HepG2 (cell line): Measurements from ENCODE around the gene WWP2. TPM values are rescaled to one million over a fixed set of nuclear protein-coding genes. Genes with fewer than 3 reads are reported as not detected.

Experiments used
- CHD4 ChIP-seq: fragments of 200-600 bp; sonication (generic); IDR thresholded peaks from 2 replicates; pipeline ENCODE4 v1.7.0; 2017; ENCODE audit warnings: mild to moderate bottlenecking, low read length, borderline replicate concordance
- DDIT3 ChIP-seq: sonication (generic); formaldehyde crosslinking; IDR thresholded peaks from 2 replicates; pipeline ENCODE4 v1.4.0; 2020; ENCODE audit warnings: mild to moderate bottlenecking, missing genetic modification reagents
- MIXL1 ChIP-seq: IDR thresholded peaks from 2 replicates; pipeline ENCODE4 v1.6.1; 2016
- REST ChIP-seq, 2 experiments: IDR thresholded peaks; 2 replicates each; pipeline ENCODE4 v1.6.1; 2011 to 2012; ENCODE audit warnings: low read length in 2 of 2, borderline replicate concordance in 1 of 2, low read depth in 1 of 2, mild to moderate bottlenecking in 1 of 2, moderate library complexity in 1 of 2
- RFX3 ChIP-seq: IDR thresholded peaks from 2 replicates; pipeline ENCODE4 v1.6.1; 2016; ENCODE audit warnings: missing biosample characterization, missing genetic modification reagents
- TERF1 ChIP-seq: sonication (generic); formaldehyde crosslinking; IDR thresholded peaks from 2 replicates; pipeline ENCODE4 v1.8.0; 2022; ENCODE audit warnings: mild to moderate bottlenecking, missing genetic modification reagents, moderate library complexity
- YY1 ChIP-seq: IDR thresholded peaks from 2 replicates; pipeline ENCODE4 v1.6.1; 2011; ENCODE audit warnings: low read length, low read depth, moderate library complexity, mild to moderate bottlenecking; ENCODE audit not compliant: insufficient read depth, insufficient replicate concordance
- ZBTB1 ChIP-seq: sonication (generic); formaldehyde crosslinking; IDR thresholded peaks from 2 replicates; pipeline ENCODE4 v1.4.0; 2020; ENCODE audit warnings: missing genetic modification reagents, borderline replicate concordance
- ZFP36 ChIP-seq: fragments of 150-350 bp; IDR thresholded peaks from 2 replicates; pipeline ENCODE4 v1.6.1; 2018; ENCODE audit warnings: borderline replicate concordance, low read length, low read depth; ENCODE audit not compliant: partially characterized antibody
- ZNF142 ChIP-seq: sonication (generic); formaldehyde crosslinking; IDR thresholded peaks from 2 replicates; pipeline ENCODE4 v1.4.0; 2020; ENCODE audit warnings: missing genetic modification reagents
- ZNF362 ChIP-seq: sonication (generic); formaldehyde crosslinking; IDR thresholded peaks from 2 replicates; pipeline ENCODE4 v1.4.0; 2020; ENCODE audit warnings: missing genetic modification reagents, mild to moderate bottlenecking, borderline replicate concordance
- ZNF652 ChIP-seq: IDR thresholded peaks from 2 replicates; pipeline ENCODE4 v1.6.1; 2016; ENCODE audit warnings: low read depth, borderline replicate concordance
- ZNF776 ChIP-seq: sonication (generic); formaldehyde crosslinking; IDR thresholded peaks from 2 replicates; pipeline ENCODE4 v1.4.0; 2020; ENCODE audit warnings: mild to moderate bottlenecking, missing genetic modification reagents
- ZNF781 ChIP-seq: sonication (generic); formaldehyde crosslinking; IDR thresholded peaks from 2 replicates; pipeline ENCODE4 v1.5.1; 2020; ENCODE audit warnings: borderline replicate concordance, mild to moderate bottlenecking, missing genetic modification reagents; ENCODE audit errors: not compliant biosample characterization
- ZNF792 ChIP-seq: IDR thresholded peaks from 2 replicates; pipeline ENCODE4 v1.6.1; 2016
- ZUFSP ChIP-seq: sonication (generic); formaldehyde crosslinking; IDR thresholded peaks from 2 replicates; pipeline ENCODE4 v1.9.0; 2021; ENCODE audit warnings: missing genetic modification reagents, mild to moderate bottlenecking, borderline replicate concordance
- polyA plus RNA-seq, 8 experiments: library from polyadenylated mRNA; depleted of rRNA in 3 of 8; stranded (reverse) in 7 of 8; unstranded in 1 of 8; fragments of >200 nt; fragmentation: Illumina TruSeq in 4 of 8; extraction: Trizol in 4 of 8; gene quantifications; 2 replicates each; pipeline versions ENCODE4 v1.2.1 to v1.2.3, GENCODE V29; 2011 to 2016; ENCODE audit warnings: low read depth in 4 of 8, missing spikeins in 1 of 8, mixed read lengths in 1 of 8; ENCODE audit not compliant: insufficient read depth in 1 of 8
- total RNA-seq, 5 experiments: library from RNA; depleted of rRNA; stranded (reverse); fragments of >200 nt; fragmentation: Illumina TruSeq; extraction: Trizol; gene quantifications; 2 replicates each; pipeline ENCODE4 v1.2.3, GENCODE V29; 2016; ENCODE audit warnings: low read depth in 1 of 5

WWP2 gene
- total and polyA plus RNA-seq, 2 of the 13 experiments (the other 11 are each of a cell fraction or from before 2014, with no cell fraction given): 11.4 to 28.2 TPM

- TF ChIP-seq CHD4: no peak
- peak; percentile 64; the same call in 1 of the 2 replicates for TF ChIP-seq ZNF362 (CRISPR knock-in tag)
- no peak for TF ChIP-seq TERF1 (CRISPR knock-in tag)
- TF ChIP-seq ZNF142 (CRISPR knock-in tag): no peak
- no peak for TF ChIP-seq ZNF781
- no peak for TF ChIP-seq MIXL1 (CRISPR knock-in tag)
- TF ChIP-seq ZFP36: no peak
- TF ChIP-seq RFX3: no peak
- TF ChIP-seq ZNF652 (CRISPR knock-in tag): no peak
- no peak for TF ChIP-seq ZNF776 (CRISPR knock-in tag)
- TF ChIP-seq ZNF792 (CRISPR knock-in tag): no peak
- no peak for TF ChIP-seq ZBTB1
- no peak for TF ChIP-seq REST (IDR thresholded peaks at IDR 0.05; ENCODE audit: borderline replicate concordance in 1 of 2, low read depth in 1 of 2, low read length in 2 of 2)
- TF ChIP-seq DDIT3 (CRISPR knock-in tag): no peak
- TF ChIP-seq YY1: no peak
- TF ChIP-seq ZUFSP (CRISPR knock-in tag): no peak
These were observed 19.0 kb downstream of the WWP2 start (continued) for GRCh38 chr16:69781118-69781517.
